Left ventricle myocardium inferior (tissue), 1 donor: ENCODE measurements around the gene GRIN3A. TPM values are rescaled to one million over a fixed set of nuclear protein-coding genes. Genes with fewer than 3 reads are reported as not detected.
"Not testable (repeated sequence)": the region's sequence is repeated elsewhere in the genome, so short reads cannot be mapped to it uniquely, and the experiment has no call there.

ENCODE experiments used
- DNase-seq: peaks from one replicate; pipeline ENCODE4 v3.0.0-alpha.2; 2020
- H3K27ac ChIP-seq: fragments of 200-600 bp; replicated peaks from 2 replicates; pipeline ENCODE4 v1.8.0; 2021
- H3K27me3 ChIP-seq: fragments of 200-600 bp; 2 replicates; pipeline ENCODE4 v1.8.0; 2021; ENCODE audit warnings: low read depth
- H3K36me3 ChIP-seq: fragments of 200-600 bp; 2 replicates; pipeline ENCODE4 v1.8.0; 2021
- H3K4me1 ChIP-seq: fragments of 200-600 bp; 2 replicates; pipeline ENCODE4 v1.8.0; 2021
- H3K4me3 ChIP-seq: fragments of 200-600 bp; 2 replicates; pipeline ENCODE4 v1.8.0; 2021; ENCODE audit warnings: mild to moderate bottlenecking, moderate library complexity
- H3K9me3 ChIP-seq: fragments of 200-600 bp; replicated peaks from 2 replicates; pipeline ENCODE4 v1.8.0; 2021
- CTCF ChIP-seq: fragments of 200-600 bp; IDR thresholded peaks from 2 replicates; pipeline ENCODE4 v1.8.0; 2021; ENCODE audit warnings: antibody characterized with exemption, mild to moderate bottlenecking, borderline replicate concordance
- intact Hi-C: fragments of 100-400 bp; cut with micrococcal nuclease; formaldehyde crosslinking; loops from one replicate; pipeline ENCODE4 v1.11.0; 2022
- total RNA-seq: library from RNA; stranded (reverse); fragmentation: NEBNext Ultra II Directional; extraction: Animal tissue kit (Norgen Biotek cat#: 25700); gene quantifications from one replicate; pipeline ENCODE4 v1.2.1, GENCODE V29; 2021
- donor health status: DM: no; HTN: yes; CAD: no; lungs with severe emphysema.

GRIN3A gene
- total RNA-seq, 1 donor from 2014 or later, result 0.49 TPM

GRCh38 chr9:101736717-101737116 lies 1.7 kb downstream of the GRIN3A start:
- no peaks in the 10 kb centered on the region for H3K36me3 ChIP-seq
- DNase-seq, result peak; percentile 20
- TF ChIP-seq CTCF, result no peak
- peaks cover 15% of the 10 kb centered on the region for H3K4me1 ChIP-seq
- H3K27ac ChIP-seq, result no peak overlapping the region
- H3K4me3 ChIP-seq, result peak overlapping the region; percentile 67
- H3K9me3 ChIP-seq, result no peaks in the 10 kb centered on the region
- intact Hi-C loops, result no loop called here
- peaks cover 96% of the 10 kb centered on the region for H3K27me3 ChIP-seq

GRCh38 chr9:101731429-101731828 lies 7.0 kb downstream of the GRIN3A start:
- Histone ChIP-seq H3K27ac (no peak overlapping the region), H3K4me1 (no peaks in the 10 kb centered on the region), H3K36me3 (no peaks in the 10 kb centered on the region), H3K27me3 (peaks cover 50% of the 10 kb centered on the region), H3K4me3 (no peak overlapping the region), H3K9me3 (no peaks in the 10 kb centered on the region)
- no peak for TF ChIP-seq CTCF
- intact Hi-C loops, result no loop called here
- DNase-seq, result no peak

GRCh38 chr9:101727612-101728524 lies 10.6 kb downstream of the GRIN3A start:
- no peak overlapping the region for H3K27ac ChIP-seq
- intact Hi-C loops, result no loop called here
- peak; percentile 55 for TF ChIP-seq CTCF
- H3K9me3 ChIP-seq, result no peaks in the 10 kb centered on the region
- H3K4me1 ChIP-seq, result no peaks in the 10 kb centered on the region
- H3K36me3 ChIP-seq, result no peaks in the 10 kb centered on the region
- H3K4me3 ChIP-seq, result no peak overlapping the region
- no peak for DNase-seq
- H3K27me3 ChIP-seq, result peaks cover 14% of the 10 kb centered on the region

- intact Hi-C loops, DNase-seq: not testable (repeated sequence)
Measured at GRCh38 chr9:101724271-101724670, 14.2 kb downstream of the GRIN3A start.

GRCh38 chr9:101718192-101718591 lies 20.3 kb downstream of the GRIN3A start:
- intact Hi-C loops, result no loop called here
- no peaks in the 10 kb centered on the region for H3K27me3 ChIP-seq
- TF ChIP-seq CTCF, result no peak
- no peak overlapping the region for H3K27ac ChIP-seq
- H3K4me3 ChIP-seq, result no peak overlapping the region
- no peaks in the 10 kb centered on the region for H3K9me3 ChIP-seq
- peaks cover 4% of the 10 kb centered on the region for H3K4me1 ChIP-seq
- no peaks in the 10 kb centered on the region for H3K36me3 ChIP-seq
- DNase-seq, result no peak

More at GRCh38 chr9:101724271-101724670, 14.2 kb downstream of the GRIN3A start:
- H3K27ac ChIP-seq, H3K4me1 ChIP-seq, H3K36me3 ChIP-seq, H3K4me3 ChIP-seq, H3K9me3 ChIP-seq, H3K27me3 ChIP-seq: not testable (repeated sequence)

GRCh38 chr9:101716629-101717028 lies 21.8 kb downstream of the GRIN3A start:
- no peak overlapping the region for H3K4me3 ChIP-seq
- H3K4me1 ChIP-seq, result peaks cover 4% of the 10 kb centered on the region
- no peak for DNase-seq
- H3K27ac ChIP-seq, result no peak overlapping the region
- TF ChIP-seq CTCF, result no peak
- H3K9me3 ChIP-seq, result no peaks in the 10 kb centered on the region
- no peaks in the 10 kb centered on the region for H3K36me3 ChIP-seq
- peaks cover 1% of the 10 kb centered on the region for H3K27me3 ChIP-seq
- intact Hi-C loops, result no loop called here
